Activated effector memory CD4-positive, alpha-beta T cell treated with Interleukin-2 at 50 U/mL for 16 hours (primary cell): Measurements from ENCODE around the gene CNTRL.
"Not testable (repeated sequence)": the region's sequence is repeated elsewhere in the genome, so short reads cannot be mapped to it uniquely, and the experiment has no call there.

Experiments
- DNase-seq: peaks from one replicate; pipeline ENCODE4 v3.0.0-alpha.2; 2020

Gene CNTRL

GRCh38 chr9:121071370-121071755 lies 3.4 kb upstream of the CNTRL start:
- DNase-seq, result no peak

DNA sequence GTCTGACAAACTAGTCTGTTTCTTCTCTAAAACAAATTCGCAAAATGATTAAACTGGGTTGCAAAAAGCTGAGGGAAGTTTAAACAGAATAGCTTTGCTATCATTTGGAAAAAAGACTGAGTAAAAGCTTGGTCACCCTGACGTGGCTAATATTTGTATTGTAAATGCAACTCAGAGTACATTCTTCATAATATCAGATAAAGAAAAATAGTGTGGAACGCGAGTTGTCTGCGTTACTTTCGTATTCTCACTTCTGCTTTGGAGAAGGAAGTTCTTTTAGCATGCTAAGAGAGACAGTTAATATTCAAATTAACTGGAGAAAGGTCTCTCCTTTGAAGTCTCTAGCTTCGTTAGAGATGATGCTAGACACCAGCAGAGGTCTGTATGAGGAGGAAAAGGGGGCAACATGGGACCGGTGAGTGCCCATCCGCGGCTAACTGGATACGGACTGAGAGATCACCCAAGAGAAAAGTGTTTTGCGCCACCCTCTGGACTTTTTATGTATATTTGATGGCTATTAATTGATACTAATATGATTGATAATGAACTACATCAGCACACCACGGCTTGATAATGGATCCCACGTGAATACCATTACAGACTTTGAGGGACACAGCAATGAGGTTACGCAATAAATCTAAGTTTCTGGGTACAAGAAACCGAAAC lies 2.9 kb upstream of the CNTRL start:
- DNase-seq, result peak; percentile 19

DNA sequence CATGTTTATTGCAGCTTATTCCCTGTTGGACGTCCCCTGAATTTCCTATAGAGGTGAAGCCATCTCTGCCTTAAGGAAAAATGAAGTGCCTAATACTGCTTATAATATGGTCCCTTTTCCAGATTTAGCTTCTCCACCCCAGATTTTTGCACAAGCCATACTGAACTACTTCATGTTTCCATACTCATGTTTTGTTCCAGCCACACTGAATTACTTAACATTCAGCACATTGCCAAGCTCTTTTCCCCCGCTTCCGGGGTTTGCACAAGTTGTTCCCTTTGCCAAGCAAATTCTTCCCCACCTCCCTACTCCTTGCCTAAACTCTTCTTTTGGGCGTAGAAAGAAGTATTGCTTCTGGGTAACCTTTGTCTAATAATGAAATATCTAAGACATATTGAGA lies 1.7 kb upstream of the CNTRL start:
- DNase-seq, result no peak

DNA sequence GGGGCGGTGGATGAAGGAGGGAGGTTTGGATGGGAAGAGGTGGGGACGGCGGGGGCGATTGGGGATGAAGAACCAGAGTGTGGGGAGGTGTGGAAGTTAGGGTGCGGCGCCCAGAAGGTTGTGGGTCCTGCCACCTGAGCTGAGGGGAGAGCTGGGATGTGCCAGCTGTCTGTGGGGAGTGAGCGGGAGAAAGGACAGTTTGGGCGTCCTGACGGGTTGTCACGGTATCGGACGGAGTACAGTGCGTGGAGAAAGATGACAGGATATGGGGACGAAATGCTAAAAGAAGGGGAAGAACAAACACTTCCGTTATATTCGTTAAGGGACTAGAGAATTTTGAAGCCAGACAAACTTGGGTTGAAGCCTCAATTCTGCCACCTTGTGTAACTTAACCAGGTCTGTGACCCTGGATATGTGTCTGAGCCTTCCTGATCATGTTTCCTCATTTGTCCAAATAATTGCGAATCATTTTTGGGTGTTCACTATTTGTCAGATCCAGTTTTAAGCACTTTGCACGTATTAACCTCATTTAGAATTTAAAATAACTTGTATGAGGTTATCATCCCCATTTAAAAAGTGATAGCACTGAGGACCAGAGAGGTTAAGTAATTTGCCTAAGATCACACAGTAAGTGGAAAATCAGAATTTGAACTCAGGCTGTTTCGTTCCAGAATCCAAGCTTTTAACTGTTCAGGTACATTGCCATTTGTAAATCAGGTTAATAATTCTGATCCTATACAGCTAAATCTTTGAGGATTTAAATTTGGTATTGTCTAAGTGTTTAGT lies 689 bp downstream of the CNTRL start:
- DNase-seq, result no peak

DNA sequence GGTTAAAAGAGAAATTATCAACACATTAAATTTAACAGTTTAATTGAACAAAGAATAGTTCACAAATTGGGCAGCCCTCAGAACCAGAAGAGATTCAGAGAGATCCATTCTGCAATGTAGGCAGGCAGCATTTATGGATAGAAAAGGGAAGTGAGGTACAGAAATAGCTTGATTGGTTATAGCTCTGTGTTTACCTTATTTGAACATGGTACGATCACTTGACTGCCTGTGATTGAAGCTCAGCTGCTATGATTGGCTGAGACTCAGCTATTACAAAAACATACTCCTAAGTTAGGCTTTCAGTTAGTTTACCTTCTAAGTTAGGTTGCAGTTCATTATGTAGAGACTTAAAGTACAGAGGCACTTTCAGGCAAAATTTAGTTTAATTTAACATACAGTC lies 7.3 kb downstream of the CNTRL start:
- no peak for DNase-seq

GRCh38 chr9:121085661-121086060 lies 10.9 kb downstream of the CNTRL start:
- no peak for DNase-seq

- DNase-seq, result no peak
These were observed 13.8 kb downstream of the CNTRL start for GRCh38 chr9:121088576-121088975.

GRCh38 chr9:121090743-121091142 lies 16.0 kb downstream of the CNTRL start:
- DNase-seq, result not testable (repeated sequence)

DNA sequence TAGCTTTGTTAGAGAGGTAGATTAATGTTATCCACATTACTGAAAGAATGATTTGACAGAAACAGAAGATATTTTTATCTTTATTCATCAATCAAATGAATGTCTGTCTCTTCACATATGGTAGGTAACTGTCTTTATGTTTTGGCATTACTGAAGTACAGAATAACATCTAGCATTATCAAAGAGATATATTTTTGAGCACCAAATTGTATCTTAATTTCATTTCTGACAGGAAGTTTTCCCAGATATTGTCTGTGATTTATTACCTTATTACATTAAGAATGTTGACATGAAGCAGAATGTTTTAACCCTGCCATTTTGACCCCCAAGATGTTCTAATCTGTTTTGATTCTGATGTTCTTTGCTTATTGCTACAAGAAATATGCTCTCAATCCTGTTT lies 20.3 kb downstream of the CNTRL start:
- no peak for DNase-seq

GRCh38 chr9:121098567-121099198 lies 23.9 kb downstream of the CNTRL start:
- DNase-seq, result no peak

GRCh38 chr9:121104054-121104453 lies 29.3 kb downstream of the CNTRL start:
- not testable (repeated sequence) for DNase-seq

DNA sequence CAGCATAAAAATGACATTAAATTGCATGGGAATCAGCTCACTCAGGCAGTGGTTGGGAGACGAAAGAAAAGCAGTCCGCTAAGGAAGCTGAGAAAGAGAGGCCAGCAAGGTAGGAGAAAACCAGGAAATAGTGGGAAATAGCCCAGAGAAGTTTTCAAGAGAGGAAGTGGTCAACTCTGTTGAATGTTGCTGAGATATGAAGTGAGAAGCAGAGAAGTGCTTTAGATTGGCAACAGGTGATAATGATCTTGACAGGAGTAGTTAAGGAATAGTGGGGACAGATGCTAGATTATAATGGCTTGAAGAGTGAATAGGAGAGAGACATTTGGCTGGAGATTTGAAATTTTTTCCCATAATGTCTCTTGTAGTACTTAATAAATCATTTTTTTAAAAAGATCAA lies 30.8 kb downstream of the CNTRL start:
- no peak for DNase-seq

DNA sequence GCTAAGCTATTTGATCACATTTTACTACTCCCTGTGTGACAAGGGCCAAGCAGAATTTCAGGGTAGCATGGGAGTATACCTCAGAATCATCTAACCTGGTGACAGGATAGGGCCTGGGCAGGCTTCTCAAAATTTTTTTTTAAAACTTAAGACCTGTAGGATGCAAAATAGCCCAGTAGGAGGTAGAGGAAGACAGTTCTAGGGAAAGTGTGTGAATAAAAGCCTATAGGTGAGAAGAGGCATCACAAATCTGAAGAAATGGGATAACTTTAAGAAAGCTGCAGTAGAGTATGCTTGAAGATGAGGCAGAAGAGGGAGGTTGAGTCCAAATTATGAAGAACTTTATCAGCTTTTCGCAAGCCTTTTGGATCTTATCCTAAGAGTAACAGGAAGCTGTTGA lies 32.3 kb downstream of the CNTRL start:
- DNase-seq, result no peak

GRCh38 chr9:121107881-121108280 lies 33.1 kb downstream of the CNTRL start:
- DNase-seq, result no peak

DNA sequence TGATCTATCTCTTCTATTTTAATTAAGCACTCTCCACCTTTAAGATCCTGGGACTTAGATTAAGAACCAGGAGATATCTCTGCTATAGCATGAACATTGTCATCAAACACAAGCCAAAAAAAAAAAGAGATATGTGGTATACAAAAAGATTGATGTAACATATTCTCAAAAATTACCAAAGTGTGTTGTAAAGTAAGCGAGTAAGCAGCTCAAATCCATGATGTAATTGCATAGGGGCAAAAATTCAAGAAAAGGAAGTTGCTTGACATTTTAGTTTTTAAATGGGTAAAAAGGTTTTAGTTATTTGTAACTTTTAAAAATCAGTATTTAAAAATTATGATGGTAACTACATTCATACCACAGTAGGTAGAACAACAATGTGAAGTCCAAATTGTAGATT lies 40.7 kb downstream of the CNTRL start:
- no peak for DNase-seq

GRCh38 chr9:121118266-121118665 lies 43.5 kb downstream of the CNTRL start:
- no peak for DNase-seq

DNA sequence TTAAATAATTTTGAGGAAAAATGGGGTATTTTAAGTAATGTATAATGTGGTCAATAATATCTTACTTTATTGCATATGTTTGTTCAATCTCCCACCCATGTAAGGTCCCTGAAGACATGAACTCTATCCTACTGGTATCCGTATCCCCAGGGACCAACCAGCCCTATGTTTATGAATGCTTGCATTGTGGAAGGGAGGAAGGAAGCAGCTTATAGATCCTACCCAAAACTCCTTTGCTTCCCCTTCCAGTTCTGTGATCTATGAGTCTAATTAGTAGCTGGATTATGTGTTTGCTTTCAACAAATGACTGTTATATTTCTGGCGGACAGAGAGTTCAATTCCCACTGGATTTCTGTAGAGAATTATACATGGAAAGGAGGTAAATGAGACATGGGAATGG lies 45.6 kb downstream of the CNTRL start:
- no peak for DNase-seq

DNA sequence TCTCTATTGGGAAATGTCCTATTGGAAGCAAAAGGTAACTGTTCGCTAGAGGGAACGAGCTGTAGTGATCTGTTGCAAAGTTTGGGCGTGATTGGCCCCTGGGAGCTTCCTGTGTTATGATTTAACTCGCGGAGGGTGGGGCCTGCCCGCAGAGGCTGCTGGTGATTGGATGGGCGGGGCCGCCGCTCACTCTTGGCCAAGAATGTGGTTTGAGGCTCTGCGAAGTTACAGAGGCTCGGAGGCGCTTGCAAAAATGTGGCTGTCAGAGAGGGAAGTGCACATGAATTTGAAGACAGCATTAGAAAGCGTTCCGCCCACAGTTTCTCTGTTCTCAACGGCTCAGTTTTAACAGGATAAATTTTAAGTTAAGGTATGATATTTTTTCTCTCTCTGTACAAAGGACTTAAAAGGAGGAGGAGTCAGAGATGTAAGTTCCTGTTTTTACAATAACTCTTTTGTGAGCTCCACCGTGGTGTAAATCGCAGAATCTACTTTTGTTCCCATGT lies 46.9 kb downstream of the CNTRL start:
- peak; percentile 95 for DNase-seq

- no peak for DNase-seq
These were observed 47.7 kb downstream of the CNTRL start for GRCh38 chr9:121122246-121123032.

- no peak for DNase-seq
These were observed 49.2 kb downstream of the CNTRL start for GRCh38 chr9:121123816-121124535.

DNA sequence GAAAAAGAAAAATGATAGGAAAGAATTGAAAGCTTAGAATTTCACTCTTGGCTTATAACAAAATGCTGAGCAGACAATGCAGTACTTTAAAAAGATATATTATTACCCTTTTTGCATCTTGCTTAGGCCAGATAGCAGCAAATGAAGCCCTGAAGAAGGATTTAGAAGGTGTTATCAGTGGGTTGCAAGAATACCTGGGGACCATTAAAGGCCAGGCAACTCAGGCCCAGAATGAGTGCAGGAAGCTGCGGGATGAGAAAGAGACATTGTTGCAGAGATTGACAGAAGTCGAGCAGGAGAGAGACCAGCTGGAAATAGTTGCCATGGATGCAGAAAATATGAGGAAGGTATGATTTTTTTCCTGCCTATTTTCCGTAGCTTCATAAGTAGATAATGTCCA lies 50.8 kb downstream of the CNTRL start:
- DNase-seq, result no peak

GRCh38 chr9:121129384-121129783 lies 54.6 kb downstream of the CNTRL start:
- DNase-seq, result not testable (repeated sequence)
